GM12878 (cell line): Measurements from ENCODE around the gene TET3. TPM values are rescaled to one million over a fixed set of nuclear protein-coding genes. Genes with fewer than 3 reads are reported as not detected.

Experiments used
- ATAC-seq: fragments of 200-7000 bp; cut with Tn5 transposase; 3 replicates; pipeline ENCODE4 v1.9.1; 2020; ENCODE audit warnings: mild to moderate bottlenecking, moderate library complexity
- BruUV-seq: library from RNA; stranded (reverse); fragments of 400-500 nt; replicated peaks from 2 replicates; lab custom pipeline; 2021; lab: Mats Ljungman, UMichigan
- CTCF ChIA-PET: fragments of 300-600 bp; sonication (Branson Sonifier 250); formaldehyde crosslinking; extraction: SDS; loops from one replicate; lab custom pipeline; 2021; ENCODE audit warnings: inconsistent platforms; lab: Yijun Ruan, JAX
- POLR2A ChIA-PET: fragments of 350-600 bp; formaldehyde crosslinking; extraction: SDS; loops from one replicate; lab custom pipeline; 2021; ENCODE audit warnings: inconsistent platforms; lab: Charles Lee
- RAD21 ChIA-PET: fragments of 300-600 bp; sonication (Branson Sonifier 250); formaldehyde crosslinking; loops from one replicate; lab custom pipeline; 2023; ENCODE audit warnings: antibody characterized with exemption; ENCODE audit not compliant: unreplicated experiment; lab: Charles Lee
- SMC1A ChIA-PET: fragments of 300-600 bp; sonication (Branson Sonifier 250); formaldehyde crosslinking; loops from one replicate; lab custom pipeline; 2023; ENCODE audit not compliant: unreplicated experiment, uncharacterized antibody; lab: Charles Lee
- DNase-seq: peaks from one replicate; pipeline ENCODE4 v3.0.0-alpha.2; 2011; ENCODE audit warnings: low read depth, low spot score
- FAIRE-seq: peaks from 3 replicates; lab custom pipeline; 2011; peaks lifted over from hg19 to GRCh38; lab: Jason Lieb, UNC
- H2AFZ ChIP-seq: 2 replicates; pipeline ENCODE4 v1.6.0; 2011; ENCODE audit warnings: low read depth, low read length, control low read depth; ENCODE audit not compliant: control insufficient read depth
- H3K27ac ChIP-seq: 2 replicates; pipeline ENCODE4 v1.5.1; 2011; ENCODE audit warnings: control low read depth; ENCODE audit not compliant: control insufficient read depth, insufficient read depth
- H3K27me3 ChIP-seq, 2 experiments: replicated peaks in 1 of 2; 2 replicates each; pipeline versions ENCODE4 v1.6.0 to v1.6.1; 2011; ENCODE audit warnings: low read length in 1 of 2; ENCODE audit not compliant: control insufficient read depth in 2 of 2, insufficient read depth in 2 of 2
- H3K36me3 ChIP-seq, 2 experiments: 2 replicates each; pipeline ENCODE4 v1.5.1; 2011; ENCODE audit warnings: low read length in 1 of 2; ENCODE audit not compliant: control insufficient read depth in 2 of 2, insufficient read depth in 2 of 2
- H3K4me1 ChIP-seq: 2 replicates; pipeline ENCODE4 v1.6.1; 2011; ENCODE audit warnings: mild to moderate bottlenecking, low read length, moderate library complexity, mixed read lengths; ENCODE audit not compliant: control insufficient read depth, insufficient read depth
- H3K4me2 ChIP-seq: 2 replicates; pipeline ENCODE4 v1.6.0; 2011; ENCODE audit warnings: control low read depth; ENCODE audit not compliant: control insufficient read depth, insufficient read depth
- H3K4me3 ChIP-seq: fragments of 200-600 bp; sonication (generic); 2 replicates; pipeline ENCODE4 v1.5.1; 2016
- H3K79me2 ChIP-seq: 2 replicates; pipeline ENCODE4 v1.6.0; 2011; ENCODE audit warnings: low read length; ENCODE audit not compliant: control insufficient read depth, insufficient read depth
- H3K9ac ChIP-seq: 2 replicates; pipeline ENCODE4 v1.8.0; 2011; ENCODE audit warnings: low read length, control low read depth, mixed read lengths; ENCODE audit not compliant: control insufficient read depth, insufficient read depth
- H3K9me3 ChIP-seq: replicated peaks from 3 replicates; pipeline ENCODE4 v1.5.1; 2011; ENCODE audit warnings: mild to moderate bottlenecking, low read length; ENCODE audit not compliant: control insufficient read depth, insufficient read depth
- H4K20me1 ChIP-seq: 2 replicates; pipeline ENCODE4 v1.6.0; 2011; ENCODE audit not compliant: control insufficient read depth, insufficient read depth
- DPF2 ChIP-seq: fragments of 450-650 bp; IDR thresholded peaks from 2 replicates; pipeline ENCODE4 v1.6.1; 2017; ENCODE audit warnings: mild to moderate bottlenecking
- ESRRA ChIP-seq: IDR thresholded peaks from 2 replicates; pipeline ENCODE4 v1.6.1; 2012; ENCODE audit warnings: mild to moderate bottlenecking, low read length, improper control_type of control experiment
- FOXM1 ChIP-seq: IDR thresholded peaks from 2 replicates; pipeline ENCODE4 v1.6.1; 2012; ENCODE audit warnings: low read depth, mild to moderate bottlenecking, inconsistent platforms, low read length, moderate library complexity
- RAD21 ChIP-seq: IDR thresholded peaks from 2 replicates; pipeline ENCODE4 v1.6.1; 2011; ENCODE audit warnings: mild to moderate bottlenecking, low read depth, low read length, moderate library complexity; ENCODE audit not compliant: insufficient read depth
- SMAD1 ChIP-seq: fragments of 450-650 bp; IDR thresholded peaks from 2 replicates; pipeline ENCODE4 v1.6.1; 2018; ENCODE audit warnings: mild to moderate bottlenecking, low read depth; ENCODE audit not compliant: partially characterized antibody
- STAT1 ChIP-seq: fragments of 450-650 bp; conservative IDR thresholded peaks from 2 replicates; pipeline ENCODE4 v1.6.1; 2014; ENCODE audit warnings: antibody characterized with exemption, mild to moderate bottlenecking
- SUPT20H ChIP-seq: IDR thresholded peaks from 2 replicates; pipeline ENCODE4 v1.6.1; 2011; ENCODE audit warnings: low read depth, mild to moderate bottlenecking, low read length, moderate library complexity, borderline replicate concordance; ENCODE audit not compliant: control insufficient read depth
- TCF3 ChIP-seq: IDR thresholded peaks from 2 replicates; pipeline ENCODE4 v1.6.1; 2012; ENCODE audit warnings: low read depth, mild to moderate bottlenecking, low read length, borderline replicate concordance; ENCODE audit not compliant: insufficient read depth
- ZNF24 ChIP-seq: fragments of 450-650 bp; IDR thresholded peaks from 2 replicates; pipeline ENCODE4 v1.6.1; 2017; ENCODE audit warnings: antibody characterized with exemption, mild to moderate bottlenecking
- ZNF274 ChIP-seq: IDR thresholded peaks from one replicate; pipeline ENCODE4 v1.8.0; 2011; ENCODE audit not compliant: insufficient read length, insufficient read depth
- WGBS: methylation state at CpG from one replicate; pipeline ENCODE4 v1.1.6; 2016; ENCODE audit warnings: low lambda C conversion rate; ENCODE audit not compliant: insufficient replicate concordance, insufficient coverage; ENCODE audit errors: missing lambda C conversion rate; 5-methylcytosine and 5-hydroxymethylcytosine counted together
- in situ Hi-C: fragments of 300-500 bp; cut with MboI; formaldehyde crosslinking; loops from 9 replicates; pipeline ENCODE4 v1.14.3; 2018; ENCODE audit warnings: mixed read lengths
- intact Hi-C: fragments of 100-400 bp; cut with micrococcal nuclease; formaldehyde crosslinking; loops from one replicate; pipeline ENCODE4 v1.14.2; 2022; ENCODE audit not compliant: unreplicated experiment
- polyA plus RNA-seq, 11 experiments: library from polyadenylated mRNA; depleted of rRNA in 4 of 11; unstranded in 6 of 11; stranded (reverse) in 5 of 11; fragments of >200 nt; fragmentation: Nextera tagmentation in 4 of 11; fragmentation: Illumina TruSeq in 1 of 11; extraction: Ambion mirVana in 4 of 11; extraction: Trizol in 1 of 11; gene quantifications; 1 replicate in 1 of 11; 2 replicates in 10 of 11; pipeline versions ENCODE4 v1.2.1 to v1.2.3, GENCODE V29; 2011 to 2016; ENCODE audit warnings: inconsistent platforms in 2 of 11, missing spikeins in 2 of 11, low read depth in 1 of 11
- total RNA-seq, 4 experiments: library from RNA; depleted of rRNA in 3 of 4; stranded (reverse); fragments of >200 nt in 3 of 4; fragmentation: Illumina TruSeq in 1 of 4; extraction: Trizol in 1 of 4; gene quantifications; 2 replicates each; pipeline versions ENCODE4 v1.2.1 to v1.2.3, GENCODE V29; 2013 to 2021

TET3 gene
- total and polyA plus RNA-seq, 10 of the 15 experiments (the other 5 are each of a cell fraction or from before 2014, with no cell fraction given), result 0.77 to 25.9 (median 8.5) TPM

- peaks cover 90% of the 10 kb centered on the region for H3K79me2 ChIP-seq
- peaks cover 15% of the 10 kb centered on the region for H4K20me1 ChIP-seq
- peak overlapping the region; percentile 71 for H3K9ac ChIP-seq
- peaks cover 0 to 29% of the 10 kb centered on the region in 2 experiments for H3K36me3 ChIP-seq
- peak overlapping the region; percentile 96 for H3K4me2 ChIP-seq
- H3K27me3 ChIP-seq, result no peaks in the 10 kb centered on the region
- 57% methylated on average over 10 of the region's 10 CpGs for WGBS
- in situ Hi-C loops, result no loop called here
- POLR2A ChIA-PET, result interaction anchor here (0.5 to 4.4 kb wide), 29 partner anchors 9 to 251 kb away, joined by 3 to 34 read pairs (median 4); partner anchors contain the start of genes DGUOK, STAMBP and TPRKB
- peaks cover 8% of the 10 kb centered on the region; the same call in 2 of the 3 replicates for H3K9me3 ChIP-seq
- ATAC-seq (no peak), DNase-seq (no peak), FAIRE-seq (peak; percentile 71)
- CTCF ChIA-PET, result interaction anchor here (0.7 to 5.3 kb wide), 43 partner anchors 8 to 347 kb away, joined by 3 to 78 read pairs (median 7); partner anchors contain the start of genes BOLA3 and STAMBP
- peak overlapping the region; percentile 89 for H3K27ac ChIP-seq
- TF ChIP-seq TCF3, result no peak
- no peak for TF ChIP-seq ZNF24
- H3K4me1 ChIP-seq, result peaks cover 7% of the 10 kb centered on the region
- no peak overlapping the region for H2AFZ ChIP-seq
- SMC1A ChIA-PET, result interaction anchor here (0.7 to 5.6 kb wide), 39 partner anchors 9 to 212 kb away, joined by 3 to 46 read pairs (median 5); partner anchors contain the start of gene STAMBP
- H3K4me3 ChIP-seq, result peak overlapping the region; percentile 96
- RAD21 ChIA-PET, result interaction anchor here (0.7 to 5.6 kb wide), 37 partner anchors 8 to 163 kb away, joined by 3 to 96 read pairs (median 6); partner anchors contain the start of gene STAMBP
- intact Hi-C loops, result loop anchor here (10.0 kb wide), 1 partner anchor 163 kb away; the partner anchor contains the start of gene STAMBP
- BruUV-seq, result no TSS peak
Observed at GRCh38 chr2:73987948-73988700, 3.4 kb downstream of the TET3 start.

GRCh38 chr2:73989972-73990371 lies 5.3 kb downstream of the TET3 start:
- Histone ChIP-seq H4K20me1 (peaks cover 22% of the 10 kb centered on the region), H2AFZ (no peak overlapping the region), H3K27me3 (no peaks in the 10 kb centered on the region), H3K4me1 (peaks cover 11% of the 10 kb centered on the region), H3K79me2 (peaks cover 94% of the 10 kb centered on the region), H3K27ac (no peak overlapping the region), H3K4me2 (peak overlapping the region; percentile 74), H3K4me3 (peak overlapping the region; percentile 96; the same call in 1 of the 2 replicates), H3K36me3 (peaks cover 0 to 39% of the 10 kb centered on the region in 2 experiments), H3K9ac (no peak overlapping the region), H3K9me3 (peaks cover 8% of the 10 kb centered on the region; the same call in 2 of the 3 replicates)
- ATAC-seq (no peak), DNase-seq (no peak), FAIRE-seq (no peak)
- intact Hi-C loops, result loop anchor here (10.0 kb wide), 1 partner anchor 165 kb away; the partner anchor contains the start of gene STAMBP
- POLR2A ChIA-PET, result interaction anchor here (0.9 to 1.2 kb wide), 2 partner anchors 11 to 24 kb away, joined by 3 to 5 read pairs; no protein-coding TSS in a partner anchor
- CTCF ChIA-PET, result interaction anchor here (3.4 to 5.3 kb wide), 3 partner anchors 11 to 163 kb away, joined by 18 to 78 read pairs (median 57); partner anchors contain the start of gene STAMBP
- SMC1A ChIA-PET, result interaction anchor here (0.9 to 5.6 kb wide), 8 partner anchors 11 to 163 kb away, joined by 3 to 46 read pairs (median 15); partner anchors contain the start of gene STAMBP
- no TSS peak for BruUV-seq
- 94% methylated on average over 2 of the region's 2 CpGs for WGBS
- RAD21 ChIA-PET, result interaction anchor here (0.7 to 5.6 kb wide), 11 partner anchors 10 to 165 kb away, joined by 3 to 96 read pairs (median 5); partner anchors contain the start of gene STAMBP
- in situ Hi-C loops, result no loop called here
- no peak for TF ChIP-seq SUPT20H
- TF ChIP-seq FOXM1, result no peak
- TF ChIP-seq SMAD1, result no peak
- TF ChIP-seq DPF2, result no peak
- TF ChIP-seq ESRRA, result no peak
- no peak for TF ChIP-seq RAD21
- no peak for TF ChIP-seq ZNF274
- TF ChIP-seq STAT1, result no peak
